ENCODE results near the gene OR2AT4. TPM values are rescaled to one million over a fixed set of nuclear protein-coding genes. Genes with fewer than 3 reads are reported as not detected.

OR2AT4 gene
- total RNA-seq, 5 donors from 2014 or later (not counting 1 experiment from before 2014, with no cell fraction given) = not detected

GRCh38 chr11:75031771-75032549 is 64.7 kb downstream of the OR2AT4 start:
- Histone ChIP-seq H3K36me3 (ENCODE audit: control insufficient read depth in 2 of 2, extremely low read depth in 1 of 2, insufficient read depth in 1 of 2, low read length in 1 of 2) (no peaks in the 10 kb centered on the region), H3K9me3 (no peaks in the 10 kb centered on the region), H3K4me3 (ENCODE audit: control insufficient read depth in 1 of 2, extremely low read depth in 1 of 2, low read length in 1 of 2) (no peak overlapping the region), H3K27ac (ENCODE audit: low read length) (no peak overlapping the region), H3K4me1 (ENCODE audit: control insufficient read depth in 1 of 2, extremely low read depth in 1 of 2, insufficient read depth in 2 of 2, low read length in 2 of 2) (no peaks in the 10 kb centered on the region), H3K27me3 (replicated peaks in 1 of 2; ENCODE audit: control insufficient read depth in 2 of 2, extremely low read depth in 1 of 2, insufficient read depth in 2 of 2, low read length in 1 of 2) (peaks cover 0 to 3% of the 10 kb centered on the region in 2 experiments)
- peak in 1 of 4 experiments; percentile 45 for ATAC-seq (replicated peaks in 1 of 4)
- POLR2A ChIA-PET = no interaction called here
- peak in 32 of 35 experiments; percentile 7 to 62 (median 38) for DNase-seq
- H3K27me3 Mint-ChIP-seq = no peaks in the 10 kb centered on the region
- no peak overlapping the region for H3K27ac Mint-ChIP-seq
- no peaks in the 10 kb centered on the region for H3K9me3 Mint-ChIP-seq
- H3K4me1 Mint-ChIP-seq = peaks cover 0 to 8% (median 6%) of the 10 kb centered on the region in 3 donors
- H3K36me3 Mint-ChIP-seq = no peaks in the 10 kb centered on the region
- CTCF ChIA-PET = interaction anchor here in 1 of 2 donors (0.7 to 0.8 kb wide), 2 partner anchors 11 to 102 kb away, joined by 3 read pairs; no protein-coding TSS in a partner anchor
- 100% methylated on average over 4 of the region's 8 CpGs for WGBS (ENCODE audit: insufficient coverage)
- H3K4me3 Mint-ChIP-seq = no peak overlapping the region

Other genes starting within 250 kb of the OR2AT4 start
- gene XRRA1, start 147.8 kb downstream of the OR2AT4 start, total RNA-seq = 10 to 100 TPM; 12.6 to 27.7 (median 14.6) TPM
- 100 to 1,000 TPM in 1 of 5 donors, 10 to 100 TPM in 4; 75.4 to 101 (median 90.8) TPM for gene SPCS2, start 147.6 kb downstream of the OR2AT4 start, total RNA-seq
- gene NEU3, start 107.9 kb downstream of the OR2AT4 start, total RNA-seq = 10 to 100 TPM; 12.4 to 18.0 (median 13.0) TPM
- under 1 TPM in 3 of 5 donors, not detected in 2; 0.55 to 0.79 (median 0.63) TPM for gene SLCO2B1, start 54.2 kb upstream of the OR2AT4 start, total RNA-seq
- under 1 TPM; 0.13 to 0.59 (median 0.47) TPM for gene TPBGL, start 143.9 kb upstream of the OR2AT4 start, total RNA-seq

Measured in T-cell (primary cell).